Stimulated activated CD8-positive, alpha-beta memory T cell treated with anti-CD3 and anti-CD28 coated beads, Interleukin-7, amount 100 ng/mL, for 1 hour (primary cell): ENCODE data around the gene DDX4.

ENCODE experiments used
- DNase-seq, 2 donors: peaks; one replicate each; pipeline ENCODE4 v3.0.0-alpha.2; 2020; ENCODE audit warnings: low read depth in 2 of 2

The DDX4 gene

GRCh38 chr5:55865831-55866230 lies 128.0 kb downstream of the DDX4 start:
- DNase-seq, result no peak

DNA sequence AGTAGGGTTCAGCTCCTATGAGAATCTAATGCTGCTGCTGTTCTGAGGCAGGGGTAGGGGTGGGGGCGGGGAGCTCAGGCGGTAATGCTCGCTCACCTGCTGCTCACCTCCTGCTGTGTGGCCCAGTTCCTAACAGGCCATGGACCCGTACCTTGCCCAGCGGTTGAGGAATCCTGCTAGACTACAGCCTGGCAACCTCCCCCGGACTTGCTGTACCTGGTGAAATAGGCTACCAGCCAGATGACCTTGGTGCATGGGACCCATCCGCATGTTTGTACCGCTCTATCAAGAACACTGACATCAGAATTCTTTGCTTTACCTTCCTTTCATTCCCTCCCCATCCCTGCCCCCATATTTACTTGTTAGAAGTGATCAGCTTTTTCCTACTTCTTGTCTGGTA lies 128.6 kb downstream of the DDX4 start:
- DNase-seq, result no peak
